HEK293 (cell line): Measurements from ENCODE around the gene MED29.

Source experiments
- BCL11A ChIP-seq: fragments of 450-650 bp; formaldehyde crosslinking; IDR thresholded peaks from 2 replicates; pipeline ENCODE4 v1.5.1; 2016; ENCODE audit warnings: low read depth, missing biosample characterization, missing genetic modification characterization
- GFI1B ChIP-seq: fragments of 450-650 bp; formaldehyde crosslinking; IDR thresholded peaks from 2 replicates; pipeline ENCODE4 v1.5.1; 2016; ENCODE audit warnings: missing biosample characterization, missing genetic modification characterization
- GLIS2 ChIP-seq: fragments of 450-650 bp; formaldehyde crosslinking; IDR thresholded peaks from 2 replicates; pipeline ENCODE4 v1.5.1; 2016; ENCODE audit warnings: missing biosample characterization, missing genetic modification characterization
- HOXA7 ChIP-seq: sonication (generic); formaldehyde crosslinking; IDR thresholded peaks from 2 replicates; pipeline ENCODE4 v1.8.1; 2022; ENCODE audit warnings: missing genetic modification reagents, borderline replicate concordance
- OSR2 ChIP-seq: fragments of 450-650 bp; formaldehyde crosslinking; IDR thresholded peaks from 2 replicates; pipeline ENCODE4 v1.5.1; 2016; ENCODE audit warnings: missing biosample characterization, missing genetic modification characterization
- PRDM6 ChIP-seq: fragments of 450-650 bp; formaldehyde crosslinking; IDR thresholded peaks from 2 replicates; pipeline ENCODE4 v1.5.1; 2017; ENCODE audit warnings: missing biosample characterization, missing genetic modification characterization
- SCRT1 ChIP-seq: fragments of 450-650 bp; formaldehyde crosslinking; IDR thresholded peaks from 2 replicates; pipeline ENCODE4 v1.5.1; 2016; ENCODE audit warnings: missing biosample characterization, missing genetic modification characterization, borderline replicate concordance
- SETDB1 ChIP-seq: IDR thresholded peaks from one replicate; pipeline ENCODE4 v1.6.1; 2017; ENCODE audit warnings: mild to moderate bottlenecking, low read length, moderate library complexity, mixed read lengths; ENCODE audit not compliant: insufficient read length
- SP7 ChIP-seq: fragments of 450-650 bp; formaldehyde crosslinking; IDR thresholded peaks from 2 replicates; pipeline ENCODE4 v1.5.1; 2016; ENCODE audit warnings: missing biosample characterization, missing genetic modification characterization
- YY2 ChIP-seq: fragments of 450-650 bp; formaldehyde crosslinking; IDR thresholded peaks from 2 replicates; pipeline ENCODE4 v1.5.1; 2016; ENCODE audit warnings: missing biosample characterization, missing genetic modification characterization
- ZEB2 ChIP-seq: fragments of 450-650 bp; formaldehyde crosslinking; IDR thresholded peaks from 2 replicates; pipeline ENCODE4 v1.5.1; 2016; ENCODE audit warnings: missing biosample characterization, missing genetic modification characterization
- ZNF140 ChIP-seq: fragments of 450-650 bp; formaldehyde crosslinking; IDR thresholded peaks from 2 replicates; pipeline ENCODE4 v1.5.1; 2016; ENCODE audit warnings: missing biosample characterization, missing genetic modification characterization
- ZNF146 ChIP-seq: fragments of 450-650 bp; formaldehyde crosslinking; IDR thresholded peaks from 2 replicates; pipeline ENCODE4 v1.5.1; 2016; ENCODE audit warnings: missing biosample characterization, missing genetic modification characterization
- ZNF155 ChIP-seq: fragments of 450-650 bp; formaldehyde crosslinking; IDR thresholded peaks from 2 replicates; pipeline ENCODE4 v1.5.1; 2016; ENCODE audit warnings: missing biosample characterization, missing genetic modification characterization
- ZNF157 ChIP-seq: fragments of 450-650 bp; formaldehyde crosslinking; IDR thresholded peaks from 2 replicates; pipeline ENCODE4 v1.5.1; 2016; ENCODE audit warnings: missing biosample characterization, missing genetic modification characterization
- ZNF18 ChIP-seq: fragments of 450-650 bp; formaldehyde crosslinking; IDR thresholded peaks from 2 replicates; pipeline ENCODE4 v1.5.1; 2016; ENCODE audit warnings: missing biosample characterization, missing genetic modification characterization
- ZNF184 ChIP-seq: fragments of 450-650 bp; IDR thresholded peaks from 2 replicates; pipeline ENCODE4 v1.5.1; 2018; ENCODE audit warnings: missing biosample characterization, mild to moderate bottlenecking, missing genetic modification characterization
- ZNF23 ChIP-seq: fragments of 450-650 bp; formaldehyde crosslinking; IDR thresholded peaks from 2 replicates; pipeline ENCODE4 v1.5.1; 2016; ENCODE audit warnings: missing biosample characterization, missing genetic modification characterization, borderline replicate concordance
- ZNF239 ChIP-seq: fragments of 450-650 bp; formaldehyde crosslinking; IDR thresholded peaks from 2 replicates; pipeline ENCODE4 v1.5.1; 2016; ENCODE audit warnings: missing biosample characterization, missing genetic modification characterization
- ZNF354C ChIP-seq: fragments of 450-650 bp; formaldehyde crosslinking; IDR thresholded peaks from 2 replicates; pipeline ENCODE4 v1.5.1; 2016; ENCODE audit warnings: missing biosample characterization, missing genetic modification characterization, low read depth, borderline replicate concordance
- ZNF404 ChIP-seq: fragments of 450-650 bp; formaldehyde crosslinking; IDR thresholded peaks from 2 replicates; pipeline ENCODE4 v1.5.1; 2017; ENCODE audit warnings: missing biosample characterization, missing genetic modification characterization
- ZNF433 ChIP-seq: fragments of 450-650 bp; formaldehyde crosslinking; IDR thresholded peaks from 2 replicates; pipeline ENCODE4 v1.5.1; 2016; ENCODE audit warnings: missing biosample characterization, missing genetic modification characterization, low read depth
- ZNF549 ChIP-seq: fragments of 450-650 bp; IDR thresholded peaks from 2 replicates; pipeline ENCODE4 v1.5.1; 2018; ENCODE audit warnings: missing biosample characterization, missing genetic modification characterization, mild to moderate bottlenecking, inconsistent platforms, moderate library complexity
- ZNF624 ChIP-seq: fragments of 450-650 bp; formaldehyde crosslinking; IDR thresholded peaks from 2 replicates; pipeline ENCODE4 v1.5.1; 2017; ENCODE audit warnings: missing biosample characterization, missing genetic modification characterization
- ZNF660 ChIP-seq: fragments of 450-650 bp; IDR thresholded peaks from 2 replicates; pipeline ENCODE4 v1.5.1; 2018; ENCODE audit warnings: missing biosample characterization, mild to moderate bottlenecking, missing genetic modification characterization
- ZNF664 ChIP-seq: fragments of 450-650 bp; formaldehyde crosslinking; IDR thresholded peaks from 2 replicates; pipeline ENCODE4 v1.5.1; 2016; ENCODE audit warnings: missing biosample characterization, missing genetic modification characterization
- ZNF76 ChIP-seq: fragments of 450-650 bp; formaldehyde crosslinking; IDR thresholded peaks from 2 replicates; pipeline ENCODE4; 2016; ENCODE audit warnings: low read depth, missing biosample characterization, missing genetic modification characterization, borderline replicate concordance
- ZNF785 ChIP-seq: fragments of 450-650 bp; formaldehyde crosslinking; IDR thresholded peaks from 2 replicates; pipeline ENCODE4 v1.5.1; 2016; ENCODE audit warnings: missing biosample characterization, missing genetic modification characterization
- ZNF791 ChIP-seq: fragments of 450-650 bp; formaldehyde crosslinking; IDR thresholded peaks from 2 replicates; pipeline ENCODE4 v1.5.1; 2016; ENCODE audit warnings: missing biosample characterization, missing genetic modification characterization
- ZSCAN16 ChIP-seq: fragments of 450-650 bp; formaldehyde crosslinking; IDR thresholded peaks from 2 replicates; pipeline ENCODE4 v1.5.1; 2016; ENCODE audit warnings: missing biosample characterization, missing genetic modification characterization
- TF ChIP-seq, protein P1 (sequence below): fragments of 450-650 bp; formaldehyde crosslinking; IDR thresholded peaks from 2 replicates; pipeline ENCODE4 v1.5.1; 2016; ENCODE audit warnings: missing biosample characterization, missing genetic modification characterization
- TF ChIP-seq, protein P2 (sequence below): fragments of 450-650 bp; formaldehyde crosslinking; IDR thresholded peaks from 2 replicates; pipeline ENCODE4; 2016; ENCODE audit warnings: missing biosample characterization, missing genetic modification characterization
- TF ChIP-seq, protein P3 (sequence below): fragments of 450-650 bp; formaldehyde crosslinking; IDR thresholded peaks from 2 replicates; pipeline ENCODE4 v1.5.1; 2017; ENCODE audit warnings: missing biosample characterization, missing genetic modification characterization

Gene MED29

GRCh38 chr19:39409208-39410016, 18.2 kb downstream of the MED29 start (continued):
- no peak; the same call in 1 of the 2 replicates for TF ChIP-seq PRDM6 (tag by site-specific recombination)
- TF ChIP-seq ZNF18: no peak
- TF ChIP-seq ZNF549 (tag by site-specific recombination): no peak
- TF ChIP-seq OSR2 (tag by site-specific recombination): no peak
- peak; percentile 72 for TF ChIP-seq SP7 (tag by site-specific recombination)
- TF ChIP-seq ZNF664 (tag by site-specific recombination): 0 out of 2 replicates have a peak, but pooled peaks have one; percentile 46
- no peak for TF ChIP-seq ZNF157 (tag by site-specific recombination)
- TF ChIP-seq GLIS2 (tag by site-specific recombination): no peak
- no peak for TF ChIP-seq BCL11A (tag by site-specific recombination)
- no peak for TF ChIP-seq ZNF624 (tag by site-specific recombination)
- TF ChIP-seq ZSCAN16 (tag by site-specific recombination): no peak
- TF ChIP-seq ZNF239 (tag by site-specific recombination): no peak
- 0 out of 2 replicates have a peak, but pooled peaks have one; percentile 41 for TF ChIP-seq ZNF184 (tag by site-specific recombination)
- no peak for TF ChIP-seq ZNF146 (tag by site-specific recombination)
- TF ChIP-seq ZNF791 (tag by site-specific recombination): no peak
- TF ChIP-seq GFI1B (tag by site-specific recombination): no peak
- TF ChIP-seq, protein P1, sequence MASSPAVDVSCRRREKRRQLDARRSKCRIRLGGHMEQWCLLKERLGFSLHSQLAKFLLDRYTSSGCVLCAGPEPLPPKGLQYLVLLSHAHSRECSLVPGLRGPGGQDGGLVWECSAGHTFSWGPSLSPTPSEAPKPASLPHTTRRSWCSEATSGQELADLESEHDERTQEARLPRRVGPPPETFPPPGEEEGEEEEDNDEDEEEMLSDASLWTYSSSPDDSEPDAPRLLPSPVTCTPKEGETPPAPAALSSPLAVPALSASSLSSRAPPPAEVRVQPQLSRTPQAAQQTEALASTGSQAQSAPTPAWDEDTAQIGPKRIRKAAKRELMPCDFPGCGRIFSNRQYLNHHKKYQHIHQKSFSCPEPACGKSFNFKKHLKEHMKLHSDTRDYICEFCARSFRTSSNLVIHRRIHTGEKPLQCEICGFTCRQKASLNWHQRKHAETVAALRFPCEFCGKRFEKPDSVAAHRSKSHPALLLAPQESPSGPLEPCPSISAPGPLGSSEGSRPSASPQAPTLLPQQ (tag by site-specific recombination): peak; percentile 68; the same call in 1 of the 2 replicates
- TF ChIP-seq, protein P2, sequence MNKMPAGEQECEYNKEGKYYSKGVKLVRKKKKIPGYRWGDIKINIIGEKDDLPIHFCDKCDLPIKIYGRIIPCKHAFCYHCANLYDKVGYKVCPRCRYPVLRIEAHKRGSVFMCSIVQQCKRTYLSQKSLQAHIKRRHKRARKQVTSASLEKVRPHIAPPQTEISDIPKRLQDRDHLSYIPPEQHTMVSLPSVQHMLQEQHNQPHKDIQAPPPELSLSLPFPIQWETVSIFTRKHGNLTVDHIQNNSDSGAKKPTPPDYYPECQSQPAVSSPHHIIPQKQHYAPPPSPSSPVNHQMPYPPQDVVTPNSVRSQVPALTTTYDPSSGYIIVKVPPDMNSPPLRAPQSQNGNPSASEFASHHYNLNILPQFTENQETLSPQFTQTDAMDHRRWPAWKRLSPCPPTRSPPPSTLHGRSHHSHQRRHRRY (tag by site-specific recombination): no peak
- peak; percentile 100 for TF ChIP-seq ZEB2 (tag by site-specific recombination)
- TF ChIP-seq ZNF23 (tag by site-specific recombination): no peak
- no peak for TF ChIP-seq YY2 (tag by site-specific recombination)
- no peak for TF ChIP-seq ZNF433 (tag by site-specific recombination)
- no peak for TF ChIP-seq SETDB1
- no peak for TF ChIP-seq ZNF155 (tag by site-specific recombination)
- TF ChIP-seq, protein P3, sequence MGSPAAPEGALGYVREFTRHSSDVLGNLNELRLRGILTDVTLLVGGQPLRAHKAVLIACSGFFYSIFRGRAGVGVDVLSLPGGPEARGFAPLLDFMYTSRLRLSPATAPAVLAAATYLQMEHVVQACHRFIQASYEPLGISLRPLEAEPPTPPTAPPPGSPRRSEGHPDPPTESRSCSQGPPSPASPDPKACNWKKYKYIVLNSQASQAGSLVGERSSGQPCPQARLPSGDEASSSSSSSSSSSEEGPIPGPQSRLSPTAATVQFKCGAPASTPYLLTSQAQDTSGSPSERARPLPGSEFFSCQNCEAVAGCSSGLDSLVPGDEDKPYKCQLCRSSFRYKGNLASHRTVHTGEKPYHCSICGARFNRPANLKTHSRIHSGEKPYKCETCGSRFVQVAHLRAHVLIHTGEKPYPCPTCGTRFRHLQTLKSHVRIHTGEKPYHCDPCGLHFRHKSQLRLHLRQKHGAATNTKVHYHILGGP (tag by site-specific recombination): no peak
- TF ChIP-seq ZNF76 (tag by site-specific recombination): no peak
- peak; percentile 62 for TF ChIP-seq ZNF660
- no peak for TF ChIP-seq ZNF785 (tag by site-specific recombination)
- TF ChIP-seq ZNF354C (tag by site-specific recombination): no peak
- no peak for TF ChIP-seq SCRT1
- no peak for TF ChIP-seq HOXA7 (CRISPR knock-in tag)
- TF ChIP-seq ZNF404 (tag by site-specific recombination): no peak
- no peak for TF ChIP-seq ZNF140 (tag by site-specific recombination)
